ENCODE results near the gene GALK1. TPM values are rescaled to one million over a fixed set of nuclear protein-coding genes. Genes with fewer than 3 reads are reported as not detected.

The GALK1 gene
- total and polyA plus RNA-seq, 2 of the 13 experiments (the other 11 are each of a cell fraction or from before 2014, with no cell fraction given), result 59.9 to 93.6 TPM

GRCh38 chr17:75742337-75742736, 22.7 kb downstream of the GALK1 start:
- Histone ChIP-seq H3K27me3 (ENCODE audit: control insufficient read depth in 1 of 2, insufficient read depth in 2 of 2, low read length in 2 of 2) (peaks cover 0 to 4% of the 10 kb centered on the region in 2 experiments; a peak in 2 of 5 replicates), H2AFZ (ENCODE audit: low read length) (no peak overlapping the region), H3K4me2 (ENCODE audit: low read depth, low read length) (no peak overlapping the region), H3K79me2 (ENCODE audit: insufficient read depth, low read length) (no peaks in the 10 kb centered on the region), H4K20me1 (ENCODE audit: insufficient read depth, low read length) (no peaks in the 10 kb centered on the region), H3K4me1 (ENCODE audit: insufficient read depth, low read length) (peaks cover 31% of the 10 kb centered on the region), H3K9me3 (ENCODE audit: low read length) (no peaks in the 10 kb centered on the region), H3K36me3 (replicated peaks in 1 of 2; ENCODE audit: control insufficient read depth in 1 of 2, insufficient read depth in 2 of 2, low read length in 2 of 2) (no peaks in the 10 kb centered on the region), H3K27ac (ENCODE audit: extremely low read length, insufficient read depth, low read length) (no peak overlapping the region), H3K4me3 (replicated peaks in 1 of 3; ENCODE audit: insufficient read depth in 1 of 3, low read depth in 2 of 3, low read length in 3 of 3) (no peak overlapping the region), H3K9ac (ENCODE audit: insufficient read depth, low read depth, low read length) (no peak overlapping the region)
- FAIRE-seq (no peak), DNase-seq (ENCODE audit: low spot score) (no peak), ATAC-seq (peak; percentile 12)
- CTCF ChIA-PET (ENCODE audit: low intra/inter-chr PET ratio, low total read pairs), result no interaction called here
- in situ Hi-C loops (cut with HindIII; ENCODE audit: extremely low pct_ligation_motif_present, low pct_unique_long_range_greater_than_20kb), result no loop called here
- POLR2A ChIA-PET, result interaction anchor here (0.6 to 1.0 kb wide), 2 partner anchors 149 to 705 kb away, joined by 3 read pairs; no protein-coding TSS in a partner anchor
- 61% methylated on average over 24 of the region's 25 CpGs for WGBS (ENCODE audit: low lambda C conversion rate)
- no TSS peak for BruUV-seq (replicated peaks)
- intact Hi-C loops (cut with micrococcal nuclease; ENCODE audit: unreplicated experiment), result no loop called here
- TF ChIP-seq TRIM24 (CRISPR knock-in tag; IDR thresholded peaks at IDR 0.05), result no peak
- no peak for TF ChIP-seq FOXA1 (IDR thresholded peaks at IDR 0.05)
- 0 out of 2 replicates have a peak, but pooled peaks have one; percentile 30 for TF ChIP-seq FOXA1 (CRISPR knock-in tag; IDR thresholded peaks at IDR 0.05)
- no peak for TF ChIP-seq ZSCAN21 (CRISPR knock-in tag; IDR thresholded peaks at IDR 0.05; ENCODE audit: borderline replicate concordance)
- no peak for TF ChIP-seq RAD21 (CRISPR knock-in tag; IDR thresholded peaks at IDR 0.05)
- TF ChIP-seq ZNF766 (CRISPR knock-in tag; IDR thresholded peaks at IDR 0.05; ENCODE audit: borderline replicate concordance), result no peak
- 0 out of 2 replicates have a peak, but pooled peaks have one; percentile 24 for TF ChIP-seq CTCF (CRISPR knock-in tag; IDR thresholded peaks at IDR 0.05)
- TF ChIP-seq, protein P1, sequence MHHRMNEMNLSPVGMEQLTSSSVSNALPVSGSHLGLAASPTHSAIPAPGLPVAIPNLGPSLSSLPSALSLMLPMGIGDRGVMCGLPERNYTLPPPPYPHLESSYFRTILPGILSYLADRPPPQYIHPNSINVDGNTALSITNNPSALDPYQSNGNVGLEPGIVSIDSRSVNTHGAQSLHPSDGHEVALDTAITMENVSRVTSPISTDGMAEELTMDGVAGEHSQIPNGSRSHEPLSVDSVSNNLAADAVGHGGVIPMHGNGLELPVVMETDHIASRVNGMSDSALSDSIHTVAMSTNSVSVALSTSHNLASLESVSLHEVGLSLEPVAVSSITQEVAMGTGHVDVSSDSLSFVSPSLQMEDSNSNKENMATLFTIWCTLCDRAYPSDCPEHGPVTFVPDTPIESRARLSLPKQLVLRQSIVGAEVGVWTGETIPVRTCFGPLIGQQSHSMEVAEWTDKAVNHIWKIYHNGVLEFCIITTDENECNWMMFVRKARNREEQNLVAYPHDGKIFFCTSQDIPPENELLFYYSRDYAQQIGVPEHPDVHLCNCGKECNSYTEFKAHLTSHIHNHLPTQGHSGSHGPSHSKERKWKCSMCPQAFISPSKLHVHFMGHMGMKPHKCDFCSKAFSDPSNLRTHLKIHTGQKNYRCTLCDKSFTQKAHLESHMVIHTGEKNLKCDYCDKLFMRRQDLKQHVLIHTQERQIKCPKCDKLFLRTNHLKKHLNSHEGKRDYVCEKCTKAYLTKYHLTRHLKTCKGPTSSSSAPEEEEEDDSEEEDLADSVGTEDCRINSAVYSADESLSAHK (CRISPR knock-in tag; IDR thresholded peaks at IDR 0.05; ENCODE audit: borderline replicate concordance), result no peak
- TF ChIP-seq SUZ12 (IDR thresholded peaks at IDR 0.05; ENCODE audit: low read depth, low read length), result no peak
- no peak for TF ChIP-seq NR2F1 (CRISPR knock-in tag; IDR thresholded peaks at IDR 0.05)
- TF ChIP-seq CC2D1A (CRISPR knock-in tag; IDR thresholded peaks at IDR 0.05), result no peak
- TF ChIP-seq REST (IDR thresholded peaks at IDR 0.05; ENCODE audit: borderline replicate concordance in 1 of 2, low read depth in 1 of 2, low read length in 2 of 2), result no peak
- no peak for TF ChIP-seq SMARCC2 (IDR thresholded peaks at IDR 0.05)

All from HepG2 (cell line).